Measurements from ENCODE around the gene SLC1A2.

GRCh38 chr11:35262735-35263134 lies 156.6 kb downstream of the SLC1A2 start:
- TF ChIP-seq CTCF (IDR thresholded peaks at IDR 0.05; ENCODE audit: extremely low read depth in 1 of 2, insufficient read depth in 1 of 2, low read depth in 1 of 2, low read length in 2 of 2), result no peak
- no peak for TF ChIP-seq POLR2A (IDR thresholded peaks at IDR 0.05; ENCODE audit: low read depth, low read length)
- no peak for TF ChIP-seq POLR2AphosphoS5 (IDR thresholded peaks at IDR 0.05; ENCODE audit: insufficient read depth, low read depth, low read length)
- no peak for TF ChIP-seq GATA2 (IDR thresholded peaks at IDR 0.05; ENCODE audit: insufficient read depth, insufficient read length, low read depth, low read length)
- TF ChIP-seq MAX (IDR thresholded peaks at IDR 0.05; ENCODE audit: insufficient read depth, insufficient read length), result no peak
- TF ChIP-seq MYC (IDR thresholded peaks at IDR 0.05; ENCODE audit: low read depth, low read length), result no peak
- no peak for TF ChIP-seq JUN (IDR thresholded peaks at IDR 0.05; ENCODE audit: borderline replicate concordance, insufficient read depth, insufficient read length, low read depth)

Data from endothelial cell of umbilical vein (primary cell).